HepG2 (cell line): ENCODE data around the gene NOC2L. TPM values are rescaled to one million over a fixed set of nuclear protein-coding genes. Genes with fewer than 3 reads are reported as not detected.

ENCODE experiments used
- ASH2L ChIP-seq: fragments of 300-600, 200-600 bp; sonication (generic); IDR thresholded peaks from 2 replicates; pipeline ENCODE4 v1.7.0; 2017; ENCODE audit warnings: low read depth, mild to moderate bottlenecking, moderate library complexity, mixed read lengths, low read length; ENCODE audit not compliant: insufficient read length
- JARID2 ChIP-seq: sonication (generic); formaldehyde crosslinking; IDR thresholded peaks from 2 replicates; pipeline ENCODE4 v1.8.1; 2023; ENCODE audit warnings: missing genetic modification reagents, inconsistent platforms; ENCODE audit not compliant: insufficient replicate concordance
- JUN ChIP-seq: sonication (generic); formaldehyde crosslinking; IDR thresholded peaks from 2 replicates; pipeline ENCODE4 v1.4.0; 2020; ENCODE audit warnings: mild to moderate bottlenecking, missing genetic modification reagents
- KDM5A ChIP-seq: fragments of 200-600 bp; sonication (generic); IDR thresholded peaks from 2 replicates; pipeline ENCODE4 v1.7.0; 2018; ENCODE audit warnings: antibody characterized with exemption, mild to moderate bottlenecking, low read length, borderline replicate concordance
- KIAA2018 ChIP-seq: sonication (generic); formaldehyde crosslinking; IDR thresholded peaks from 2 replicates; pipeline ENCODE4 v1.5.0; 2020; ENCODE audit warnings: mild to moderate bottlenecking, missing genetic modification reagents, borderline replicate concordance
- KLF11 ChIP-seq: IDR thresholded peaks from 2 replicates; pipeline ENCODE4 v1.6.1; 2016; ENCODE audit warnings: missing compliant biosample characterization
- TBX3 ChIP-seq: fragments of 450-650 bp; IDR thresholded peaks from 2 replicates; pipeline ENCODE4 v1.6.1; 2017; ENCODE audit warnings: antibody characterized with exemption, mild to moderate bottlenecking, inconsistent platforms, borderline replicate concordance
- TEF ChIP-seq: sonication (generic); formaldehyde crosslinking; IDR thresholded peaks from 2 replicates; pipeline ENCODE4 v1.5.0; 2020; ENCODE audit warnings: missing genetic modification reagents
- YY1 ChIP-seq: IDR thresholded peaks from 2 replicates; pipeline ENCODE4 v1.6.1; 2011; ENCODE audit warnings: low read length, low read depth, moderate library complexity, mild to moderate bottlenecking; ENCODE audit not compliant: insufficient read depth, insufficient replicate concordance
- ZNF451 ChIP-seq: sonication (generic); formaldehyde crosslinking; IDR thresholded peaks from 2 replicates; pipeline ENCODE4 v1.5.0; 2020; ENCODE audit warnings: mild to moderate bottlenecking, missing genetic modification reagents
- ZNF549 ChIP-seq: sonication (generic); formaldehyde crosslinking; IDR thresholded peaks from 2 replicates; pipeline ENCODE4 v1.5.0; 2020; ENCODE audit warnings: missing genetic modification reagents
- ZNF740 ChIP-seq: sonication (generic); formaldehyde crosslinking; IDR thresholded peaks from 2 replicates; pipeline ENCODE4 v1.4.0; 2020; ENCODE audit warnings: missing genetic modification reagents
- polyA plus RNA-seq, 8 experiments: library from polyadenylated mRNA; depleted of rRNA in 3 of 8; stranded (reverse) in 7 of 8; unstranded in 1 of 8; fragments of >200 nt; fragmentation: Illumina TruSeq in 4 of 8; extraction: Trizol in 4 of 8; gene quantifications; 2 replicates each; pipeline versions ENCODE4 v1.2.1 to v1.2.3, GENCODE V29; 2011 to 2016; ENCODE audit warnings: low read depth in 4 of 8, missing spikeins in 1 of 8, mixed read lengths in 1 of 8; ENCODE audit not compliant: insufficient read depth in 1 of 8
- total RNA-seq, 5 experiments: library from RNA; depleted of rRNA; stranded (reverse); fragments of >200 nt; fragmentation: Illumina TruSeq; extraction: Trizol; gene quantifications; 2 replicates each; pipeline ENCODE4 v1.2.3, GENCODE V29; 2016; ENCODE audit warnings: low read depth in 1 of 5
- TF ChIP-seq, protein P1 (sequence below): sonication (generic); formaldehyde crosslinking; IDR thresholded peaks from 2 replicates; pipeline ENCODE4 v1.4.0; 2020; ENCODE audit warnings: mild to moderate bottlenecking, low read depth, missing genetic modification reagents
- TF ChIP-seq, protein P2 (sequence below): sonication (generic); formaldehyde crosslinking; IDR thresholded peaks from 2 replicates; pipeline ENCODE4 v1.4.0; 2020; ENCODE audit warnings: missing genetic modification reagents
- TF ChIP-seq, protein P3 (sequence below): sonication (generic); formaldehyde crosslinking; IDR thresholded peaks from 2 replicates; pipeline ENCODE4 v1.5.1; 2020; ENCODE audit warnings: mild to moderate bottlenecking, missing genetic modification reagents, borderline replicate concordance

The NOC2L gene
- total and polyA plus RNA-seq, 2 of the 13 experiments (the other 11 are each of a cell fraction or from before 2014, with no cell fraction given): 32.0 to 103 TPM

DNA sequence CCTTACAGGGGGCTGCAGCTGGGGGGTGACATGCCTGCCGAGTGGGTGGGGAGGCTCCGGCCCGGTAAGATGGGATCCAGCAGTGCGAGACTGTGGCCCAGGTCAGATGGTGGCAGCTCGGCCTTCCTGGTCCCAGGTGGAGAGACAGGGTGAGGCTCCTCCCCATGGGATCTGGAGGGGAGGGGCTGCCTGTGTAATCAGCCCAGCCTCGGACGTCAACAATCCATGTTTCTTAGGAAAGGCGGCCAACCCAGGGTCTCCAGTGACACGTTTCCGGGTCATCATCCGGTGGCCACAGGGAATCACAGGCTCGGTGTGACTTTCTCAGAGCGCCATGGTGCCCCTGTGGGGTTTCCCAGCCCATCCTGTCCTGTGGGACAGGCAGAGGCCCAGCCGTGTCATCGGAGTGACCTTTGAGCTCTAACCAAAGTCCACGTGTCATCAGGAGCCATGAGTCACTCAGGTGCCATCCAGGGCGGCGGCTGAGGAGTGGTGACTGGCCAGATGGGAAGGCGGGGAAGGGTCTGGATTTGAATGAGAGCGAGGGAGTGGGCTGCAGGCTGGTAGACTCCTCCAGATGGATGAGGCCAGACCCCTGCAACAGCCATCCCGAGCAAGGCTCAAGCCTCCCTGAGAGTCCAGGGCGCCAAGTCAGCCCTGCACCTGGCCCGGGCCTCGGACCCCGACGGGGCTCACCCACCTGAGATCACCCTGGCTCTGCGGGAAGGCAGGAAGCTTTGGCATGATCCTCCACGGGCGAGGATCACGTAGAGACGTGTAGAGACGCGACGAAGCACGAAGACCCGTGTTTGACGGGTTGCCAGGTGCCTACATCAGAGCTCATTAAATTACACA is 47.5 kb upstream of the NOC2L start (continued):
- TF ChIP-seq, protein P1, sequence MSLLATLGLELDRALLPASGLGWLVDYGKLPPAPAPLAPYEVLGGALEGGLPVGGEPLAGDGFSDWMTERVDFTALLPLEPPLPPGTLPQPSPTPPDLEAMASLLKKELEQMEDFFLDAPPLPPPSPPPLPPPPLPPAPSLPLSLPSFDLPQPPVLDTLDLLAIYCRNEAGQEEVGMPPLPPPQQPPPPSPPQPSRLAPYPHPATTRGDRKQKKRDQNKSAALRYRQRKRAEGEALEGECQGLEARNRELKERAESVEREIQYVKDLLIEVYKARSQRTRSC: no peak
- TF ChIP-seq KLF11 (CRISPR knock-in tag) (peak; percentile 23; the same call in 1 of the 2 replicates), TBX3 (no peak; the same call in 1 of the 2 replicates), ZNF451 (no peak), ASH2L (peak; percentile 88), YY1 (peak; percentile 78), TEF (CRISPR knock-in tag) (0 out of 2 replicates have a peak, but pooled peaks have one; percentile 22), KIAA2018 (CRISPR knock-in tag) (no peak), ZNF740 (CRISPR knock-in tag) (peak; percentile 56; the same call in 1 of the 2 replicates), JUN (CRISPR knock-in tag) (peak; percentile 99), JARID2 (CRISPR knock-in tag) (peak; percentile 72), KDM5A (no peak), ZNF549 (CRISPR knock-in tag) (no peak)
- TF ChIP-seq, protein P2, sequence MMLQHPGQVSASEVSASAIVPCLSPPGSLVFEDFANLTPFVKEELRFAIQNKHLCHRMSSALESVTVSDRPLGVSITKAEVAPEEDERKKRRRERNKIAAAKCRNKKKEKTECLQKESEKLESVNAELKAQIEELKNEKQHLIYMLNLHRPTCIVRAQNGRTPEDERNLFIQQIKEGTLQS: peak; percentile 98
- TF ChIP-seq, protein P3, sequence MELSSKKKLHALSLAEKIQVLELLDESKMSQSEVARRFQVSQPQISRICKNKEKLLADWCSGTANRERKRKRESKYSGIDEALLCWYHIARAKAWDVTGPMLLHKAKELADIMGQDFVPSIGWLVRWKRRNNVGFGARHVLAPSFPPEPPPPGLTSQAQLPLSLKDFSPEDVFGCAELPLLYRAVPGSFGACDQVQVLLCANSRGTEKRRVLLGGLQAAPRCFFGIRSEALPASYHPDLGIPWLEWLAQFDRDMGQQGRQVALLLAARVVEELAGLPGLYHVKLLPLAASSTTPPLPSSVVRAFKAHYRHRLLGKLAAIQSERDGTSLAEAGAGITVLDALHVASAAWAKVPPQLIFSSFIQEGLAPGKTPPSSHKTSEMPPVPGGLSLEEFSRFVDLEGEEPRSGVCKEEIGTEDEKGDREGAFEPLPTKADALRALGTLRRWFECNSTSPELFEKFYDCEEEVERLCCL: peak; percentile 82; the same call in 1 of the 2 replicates
